CD14-positive monocyte (primary cell): ENCODE measurements around the gene ATP5F1A. TPM values are rescaled to one million over a fixed set of nuclear protein-coding genes. Genes with fewer than 3 reads are reported as not detected.
A peak's percentile ranks its signal among the peaks of the same experiment; 100 is the strongest.

Source experiments
- DNase-seq, 3 donors: peaks; one replicate each; pipeline ENCODE4 v3.0.0-alpha.2; 2011 to 2022
- H2AFZ ChIP-seq: 2 replicates; pipeline ENCODE4 v1.6.0; 2012; ENCODE audit warnings: mild to moderate bottlenecking, low read depth, low read length, inconsistent platforms; ENCODE audit not compliant: insufficient read depth, poor library complexity, severe bottlenecking
- H3K27ac ChIP-seq, 2 donors: 1 replicate in 1 of 2; 2 replicates in 1 of 2; pipeline ENCODE4 v1.5.1; 2012 to 2013; ENCODE audit warnings: low read length in 2 of 2, control low read depth in 1 of 2, inconsistent platforms in 1 of 2, low read depth in 1 of 2, mild to moderate bottlenecking in 1 of 2
- H3K27me3 ChIP-seq, 2 donors: one replicate each; pipeline versions ENCODE4 v1.6.0 to v1.6.1; 2011 to 2013; ENCODE audit warnings: low read length in 2 of 2; ENCODE audit not compliant: control insufficient read depth in 2 of 2, insufficient read depth in 2 of 2
- H3K36me3 ChIP-seq, 2 donors: replicated peaks in 1 of 2; 1 replicate in 1 of 2; 2 replicates in 1 of 2; pipeline versions ENCODE4 v1.5.1 to v1.6.1; 2012 to 2013; ENCODE audit warnings: low read length in 2 of 2, control low read depth in 1 of 2, inconsistent platforms in 1 of 2, mild to moderate bottlenecking in 1 of 2; ENCODE audit not compliant: insufficient read depth in 2 of 2, control insufficient read depth in 1 of 2
- H3K4me1 ChIP-seq, 2 donors: 1 replicate in 1 of 2; 2 replicates in 1 of 2; pipeline versions ENCODE4 v1.5.1 to v1.6.1; 2012 to 2013; ENCODE audit warnings: low read length in 2 of 2, control low read depth in 1 of 2, inconsistent platforms in 1 of 2, mild to moderate bottlenecking in 1 of 2, moderate library complexity in 1 of 2; ENCODE audit not compliant: insufficient read depth in 2 of 2, control insufficient read depth in 1 of 2
- H3K4me2 ChIP-seq: replicated peaks from 2 replicates; pipeline ENCODE3; 2012; ENCODE audit warnings: low read length, moderate library complexity, mild to moderate bottlenecking; ENCODE audit not compliant: poor library complexity, severe bottlenecking; ENCODE audit errors: extremely low read depth
- H3K4me3 ChIP-seq, 3 experiments: fragments of 200-600 bp in 1 of 3; sonication (generic) in 1 of 3; replicated peaks in 1 of 3; 1 replicate in 2 of 3; 2 replicates in 1 of 3; pipeline ENCODE4 v1.5.1; 2011 to 2013; ENCODE audit warnings: low read length in 3 of 3, mild to moderate bottlenecking in 3 of 3, control low read depth in 2 of 3, low read depth in 2 of 3, inconsistent platforms in 1 of 3, moderate library complexity in 1 of 3
- H3K79me2 ChIP-seq: 2 replicates; pipeline ENCODE4 v1.6.0; 2012; ENCODE audit warnings: mild to moderate bottlenecking, control low read depth, inconsistent platforms, low read length, moderate library complexity; ENCODE audit not compliant: insufficient read depth
- H3K9ac ChIP-seq: 2 replicates; pipeline ENCODE4 v1.6.0; 2017; ENCODE audit warnings: low read length, mild to moderate bottlenecking; ENCODE audit not compliant: insufficient read depth, poor library complexity, severe bottlenecking
- H3K9me3 ChIP-seq, 2 donors: replicated peaks in 1 of 2; 1 replicate in 1 of 2; 2 replicates in 1 of 2; pipeline versions ENCODE4 v1.5.1 to v1.6.1; 2012 to 2013; ENCODE audit warnings: low read length in 2 of 2, control low read depth in 1 of 2; ENCODE audit not compliant: control insufficient read depth in 1 of 2, insufficient read depth in 1 of 2
- H4K20me1 ChIP-seq: 2 replicates; pipeline ENCODE4 v1.6.0; 2012; ENCODE audit warnings: mild to moderate bottlenecking, low read length, control low read depth, moderate library complexity; ENCODE audit not compliant: insufficient read depth
- H3K27ac Mint-ChIP-seq, 7 donors: one replicate each; pipeline ENCODE4 v1.8.0; 2020; ENCODE audit warnings: mild to moderate bottlenecking in 7 of 7, mixed read lengths in 7 of 7, moderate library complexity in 6 of 7, inconsistent platforms in 2 of 7
- H3K27me3 Mint-ChIP-seq, 3 donors: one replicate each; pipeline ENCODE4 v1.8.0; 2021 to 2022; ENCODE audit warnings: low read depth in 3 of 3, mild to moderate bottlenecking in 3 of 3, mixed read lengths in 3 of 3, moderate library complexity in 3 of 3, inconsistent platforms in 1 of 3
- H3K36me3 Mint-ChIP-seq, 2 donors: one replicate each; pipeline ENCODE4 v1.8.0; 2020; ENCODE audit warnings: mixed read lengths in 2 of 2, inconsistent platforms in 1 of 2, mild to moderate bottlenecking in 1 of 2
- H3K4me1 Mint-ChIP-seq: one replicate; pipeline ENCODE4 v1.8.0; 2020; ENCODE audit warnings: mild to moderate bottlenecking, mixed read lengths
- H3K4me3 Mint-ChIP-seq, 2 donors: one replicate each; pipeline ENCODE4 v1.8.0; 2020; ENCODE audit warnings: mild to moderate bottlenecking in 2 of 2, mixed read lengths in 2 of 2, moderate library complexity in 1 of 2
- H3K9me3 Mint-ChIP-seq, 7 donors: one replicate each; pipeline ENCODE4 v1.8.0; 2020 to 2022; ENCODE audit warnings: mixed read lengths in 7 of 7, mild to moderate bottlenecking in 6 of 7, moderate library complexity in 6 of 7, inconsistent platforms in 2 of 7
- CTCF ChIP-seq: fragments of 200-600 bp; IDR thresholded peaks from one replicate; pipeline ENCODE4 v1.8.0; 2022; ENCODE audit warnings: antibody characterized with exemption, mild to moderate bottlenecking
- whole genome bisulfite sequencing: methylation state at CpG from one replicate; pipeline ENCODE4 v1.1.5; 2013; ENCODE audit warnings: missing lambda C conversion rate; ENCODE audit not compliant: insufficient coverage; 5-methylcytosine and 5-hydroxymethylcytosine counted together
- intact Hi-C, 2 donors: fragments of 100-400 bp; cut with micrococcal nuclease; formaldehyde crosslinking; loops; one replicate each; pipeline versions ENCODE4 v1.15.0 to v1.15.1; 2023
- polyA plus RNA-seq, 3 donors: library from polyadenylated mRNA; depleted of rRNA in 1 of 3; unstranded in 2 of 3; stranded (reverse) in 1 of 3; fragments of 300-500 nt in 2 of 3; fragments of >200 nt in 1 of 3; fragmentation: Illumina TruSeq in 2 of 3; gene quantifications; 1 replicate in 2 of 3; 2 replicates in 1 of 3; pipeline ENCODE4 v1.2.3, GENCODE V29; 2012 to 2021

Gene ATP5F1A
- polyA plus RNA-seq, 3 donors, result 251 to 553 (median 524) TPM

- no peaks in the 10 kb centered on the region for H4K20me1 ChIP-seq
- H3K79me2 ChIP-seq, result peaks cover 16% of the 10 kb centered on the region
- no peak overlapping the region for H3K9ac ChIP-seq
- H3K27ac ChIP-seq, result no peak overlapping the region
- no peaks in the 10 kb centered on the region for H3K4me1 Mint-ChIP-seq
- peaks cover 0 to 5% (median 0%) of the 10 kb centered on the region in 7 donors for H3K9me3 Mint-ChIP-seq
- no CpG with 5 or more reads among the region's 1 CpG for WGBS
- H3K27me3 ChIP-seq, result no peaks in the 10 kb centered on the region
- peaks cover 0 to 1% (median 0%) of the 10 kb centered on the region in 3 donors for H3K27me3 Mint-ChIP-seq
- no peak overlapping the region for H3K4me3 ChIP-seq
- peak overlapping the region in 1 of 7 donors; percentile 4 for H3K27ac Mint-ChIP-seq
- H3K9me3 ChIP-seq, result no peaks in the 10 kb centered on the region
- peaks cover 23 to 66% of the 10 kb centered on the region in 2 donors for H3K36me3 ChIP-seq
- TF ChIP-seq CTCF, result no peak
- H2AFZ ChIP-seq, result no peak overlapping the region
- H3K4me1 ChIP-seq, result no peaks in the 10 kb centered on the region
- DNase-seq, result no peak
- intact Hi-C loops, result no loop called here
- no peak overlapping the region for H3K4me3 Mint-ChIP-seq
- no peak overlapping the region for H3K4me2 ChIP-seq
- H3K36me3 Mint-ChIP-seq, result peaks cover 41 to 69% of the 10 kb centered on the region in 2 donors
Observed at GRCh38 chr18:46113751-46114150, 15.7 kb upstream of the ATP5F1A start.

GRCh38 chr18:46110406-46110805 is 12.3 kb upstream of the ATP5F1A start:
- intact Hi-C loops, result no loop called here

More at GRCh38 chr18:46110406-46110805, 12.3 kb upstream of the ATP5F1A start:
- Histone ChIP-seq H3K9me3 (no peaks in the 10 kb centered on the region), H3K27me3 (no peaks in the 10 kb centered on the region), H3K9ac (no peak overlapping the region), H3K4me3 (no peak overlapping the region), H3K4me2 (no peak overlapping the region), H2AFZ (no peak overlapping the region), H3K4me1 (no peaks in the 10 kb centered on the region), H3K79me2 (peaks cover 37% of the 10 kb centered on the region), H3K36me3 (peaks cover 19 to 61% of the 10 kb centered on the region in 2 donors), H4K20me1 (no peaks in the 10 kb centered on the region), H3K27ac (no peak overlapping the region)
- Mint-ChIP-seq H3K9me3 (peaks cover 0 to 5% (median 0%) of the 10 kb centered on the region in 7 donors), H3K4me3 (no peak overlapping the region), H3K36me3 (peaks cover 37 to 63% of the 10 kb centered on the region in 2 donors), H3K4me1 (peaks cover 2% of the 10 kb centered on the region), H3K27me3 (peaks cover 0 to 3% (median 0%) of the 10 kb centered on the region in 3 donors), H3K27ac (peak overlapping the region in 1 of 7 donors; percentile 15)
- TF ChIP-seq CTCF, result no peak
- no CpG with 5 or more reads among the region's 3 CpGs for WGBS
- no peak for DNase-seq
